ENCODE results near the gene WNT16.

The WNT16 gene

GRCh38 chr7:121390109-121390508, 61.3 kb downstream of the WNT16 start:
- H3K4me3 ChIP-seq (ENCODE audit: low read depth, low read length): no peak overlapping the region
- no peak for TF ChIP-seq CTCF (IDR thresholded peaks at IDR 0.05; ENCODE audit: borderline replicate concordance, insufficient read depth, low read depth, low read length)

GRCh38 chr7:121390617-121391016, 61.8 kb downstream of the WNT16 start:
- no peak overlapping the region for H3K4me3 ChIP-seq (ENCODE audit: low read depth, low read length)
- TF ChIP-seq CTCF (IDR thresholded peaks at IDR 0.05; ENCODE audit: borderline replicate concordance, insufficient read depth, low read depth, low read length): no peak

All from GM12875 (cell line).